Activated B cell treated with CpG ODN at 0.5 μM for 24 hours (primary cell): ENCODE results near the gene AFDN. TPM values are rescaled to one million over a fixed set of nuclear protein-coding genes. Genes with fewer than 3 reads are reported as not detected.

Experiments used
- ATAC-seq: fragments of 200-7000 bp; cut with Tn5 transposase; one replicate; pipeline ENCODE4 v1.10.0; 2021; ENCODE audit warnings: low read depth, mild to moderate bottlenecking, moderate library complexity
- CTCF ChIA-PET: fragments of 350-600 bp; sonication (Branson Sonifier 250); formaldehyde crosslinking; loops from one replicate; lab custom pipeline; 2021; ENCODE audit warnings: antibody characterized with exemption; lab: Charles Lee
- POLR2A ChIA-PET: fragments of 350-600 bp; sonication (Branson Sonifier 250); formaldehyde crosslinking; loops from one replicate; lab custom pipeline; 2021; ENCODE audit warnings: antibody characterized with exemption; lab: Charles Lee
- DNase-seq: peaks from one replicate; pipeline ENCODE4 v3.0.0; 2022
- H3K27ac Mint-ChIP-seq: one replicate; pipeline ENCODE4 v1.8.0; 2020; ENCODE audit warnings: mixed read lengths
- H3K27me3 Mint-ChIP-seq: one replicate; pipeline ENCODE4 v1.8.0; 2021; ENCODE audit warnings: mixed read lengths
- H3K36me3 Mint-ChIP-seq: one replicate; pipeline ENCODE4 v1.8.0; 2021; ENCODE audit warnings: low read depth, mixed read lengths
- H3K4me1 Mint-ChIP-seq: one replicate; pipeline ENCODE4 v1.8.0; 2021; ENCODE audit warnings: mixed read lengths
- H3K4me3 Mint-ChIP-seq: one replicate; pipeline ENCODE4 v1.8.0; 2020; ENCODE audit warnings: mild to moderate bottlenecking, mixed read lengths
- H3K9me3 Mint-ChIP-seq: one replicate; pipeline ENCODE4 v1.8.0; 2020; ENCODE audit warnings: mixed read lengths
- CTCF ChIP-seq: fragments of 200-600 bp; IDR thresholded peaks from one replicate; pipeline ENCODE4 v1.8.0; 2022; ENCODE audit warnings: antibody characterized with exemption, mild to moderate bottlenecking
- intact Hi-C: fragments of 100-400 bp; cut with micrococcal nuclease; formaldehyde crosslinking; loops from one replicate; pipeline ENCODE4 v1.15.1; 2024
- total RNA-seq: library from RNA; stranded (reverse); gene quantifications from 2 replicates; pipeline ENCODE4 v1.2.3, GENCODE V29; 2022

Gene AFDN
- total RNA-seq, 1 donor from 2014 or later = 38.0 TPM

- TF ChIP-seq CTCF = no peak
- Mint-ChIP-seq H3K27ac (no peak overlapping the region), H3K4me3 (no peak overlapping the region), H3K27me3 (no peaks in the 10 kb centered on the region), H3K9me3 (peaks cover 4% of the 10 kb centered on the region), H3K4me1 (no peaks in the 10 kb centered on the region), H3K36me3 (no peaks in the 10 kb centered on the region)
- intact Hi-C loops = no loop called here
- ChIA-PET POLR2A (no interaction called here), CTCF (no interaction called here)
- DNase-seq (no peak), ATAC-seq (no peak)
Measured at GRCh38 chr6:167987396-167988153, 160.9 kb downstream of the AFDN start.

- CTCF ChIA-PET = no interaction called here
Measured at GRCh38 chr6:167988154-167988495, 161.4 kb downstream of the AFDN start.

GRCh38 chr6:167988945-167989841, 162.5 kb downstream of the AFDN start:
- Mint-ChIP-seq H3K4me1 (no peaks in the 10 kb centered on the region), H3K9me3 (peaks cover 4% of the 10 kb centered on the region), H3K27ac (no peak overlapping the region), H3K27me3 (no peaks in the 10 kb centered on the region), H3K36me3 (no peaks in the 10 kb centered on the region), H3K4me3 (no peak overlapping the region)
- POLR2A ChIA-PET = no interaction called here
- DNase-seq = no peak
- CTCF ChIA-PET = no interaction called here
- intact Hi-C loops = no loop called here
- TF ChIP-seq CTCF = no peak
- ATAC-seq = no peak

More at GRCh38 chr6:167988154-167988495, 161.4 kb downstream of the AFDN start:
- Mint-ChIP-seq H3K4me3 (no peak overlapping the region), H3K4me1 (no peaks in the 10 kb centered on the region), H3K36me3 (no peaks in the 10 kb centered on the region), H3K27ac (no peak overlapping the region), H3K9me3 (peaks cover 4% of the 10 kb centered on the region), H3K27me3 (no peaks in the 10 kb centered on the region)
- intact Hi-C loops = no loop called here
- ATAC-seq (no peak), DNase-seq (no peak)
- TF ChIP-seq CTCF = no peak
- POLR2A ChIA-PET = no interaction called here

- DNase-seq (no peak), ATAC-seq (no peak)
- Mint-ChIP-seq H3K36me3 (no peaks in the 10 kb centered on the region), H3K4me3 (no peak overlapping the region), H3K27me3 (peaks cover 2% of the 10 kb centered on the region), H3K4me1 (no peaks in the 10 kb centered on the region), H3K27ac (no peak overlapping the region), H3K9me3 (no peaks in the 10 kb centered on the region)
- no peak for TF ChIP-seq CTCF
- ChIA-PET CTCF (no interaction called here), POLR2A (no interaction called here)
- intact Hi-C loops = no loop called here
Measured at GRCh38 chr6:167990016-167990945, 163.6 kb downstream of the AFDN start.
